ENCODE data around the gene OCEL1. TPM values are rescaled to one million over a fixed set of nuclear protein-coding genes. Genes with fewer than 3 reads are reported as not detected.

OCEL1 gene
- total RNA-seq, 1 experiment from 2014 or later: 8.7 TPM

- DNase-seq (ENCODE audit: low spot score): no peak
These were observed 16.6 kb upstream of the OCEL1 start for GRCh38 chr19:17209126-17210036.

GRCh38 chr19:17210296-17210695 lies 15.7 kb upstream of the OCEL1 start:
- DNase-seq (ENCODE audit: low spot score): no peak

GRCh38 chr19:17211547-17212446 lies 14.2 kb upstream of the OCEL1 start:
- no peak for DNase-seq (ENCODE audit: low spot score)

GRCh38 chr19:17213334-17213733 lies 12.7 kb upstream of the OCEL1 start:
- no peak for DNase-seq (ENCODE audit: low spot score)

DNA sequence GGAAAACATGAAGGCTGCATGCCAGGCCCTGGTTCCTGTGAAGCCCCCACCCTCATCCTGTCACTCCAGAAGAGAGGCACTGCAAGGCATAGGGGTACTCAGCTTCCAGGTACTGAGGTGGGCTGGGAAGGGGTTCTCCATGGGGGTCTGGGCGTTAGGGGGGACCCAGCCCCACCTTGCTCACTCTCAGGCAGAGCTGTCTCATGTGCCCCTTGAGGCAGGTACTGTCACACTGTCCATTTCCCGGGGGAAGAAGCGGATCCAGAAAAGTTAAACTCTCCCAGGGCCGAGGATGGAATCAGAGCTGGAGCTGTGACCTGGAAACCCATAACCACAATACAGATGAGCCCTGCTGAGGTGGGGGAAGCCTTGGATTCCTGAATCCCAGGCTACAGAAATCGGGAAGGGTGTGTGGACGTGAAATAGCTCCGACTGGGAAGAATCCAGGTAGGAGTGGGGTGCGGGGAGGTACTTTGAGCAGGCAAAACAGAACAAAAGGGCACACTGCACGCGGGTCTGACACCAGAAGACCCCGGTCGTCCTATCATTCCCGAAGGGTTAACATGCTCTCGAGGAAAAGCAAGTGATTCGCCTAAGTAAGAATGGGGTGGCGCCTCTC lies 11.4 kb upstream of the OCEL1 start:
- DNase-seq (ENCODE audit: low spot score): peak; percentile 21

GRCh38 chr19:17215127-17215971 lies 10.7 kb upstream of the OCEL1 start, which contains the start of gene USE1:
Gene USE1 (plus strand): TSS chr19:17215357. CDS start chr19:17215406, 49 bp downstream.
- DNase-seq (ENCODE audit: low spot score): peak; percentile 82

- no peak for DNase-seq (ENCODE audit: low spot score)
These were observed 9.9 kb upstream of the OCEL1 start for GRCh38 chr19:17216058-17216670.

- DNase-seq (ENCODE audit: low spot score): no peak
These were observed 6.7 kb upstream of the OCEL1 start for GRCh38 chr19:17219286-17219685.

DNA sequence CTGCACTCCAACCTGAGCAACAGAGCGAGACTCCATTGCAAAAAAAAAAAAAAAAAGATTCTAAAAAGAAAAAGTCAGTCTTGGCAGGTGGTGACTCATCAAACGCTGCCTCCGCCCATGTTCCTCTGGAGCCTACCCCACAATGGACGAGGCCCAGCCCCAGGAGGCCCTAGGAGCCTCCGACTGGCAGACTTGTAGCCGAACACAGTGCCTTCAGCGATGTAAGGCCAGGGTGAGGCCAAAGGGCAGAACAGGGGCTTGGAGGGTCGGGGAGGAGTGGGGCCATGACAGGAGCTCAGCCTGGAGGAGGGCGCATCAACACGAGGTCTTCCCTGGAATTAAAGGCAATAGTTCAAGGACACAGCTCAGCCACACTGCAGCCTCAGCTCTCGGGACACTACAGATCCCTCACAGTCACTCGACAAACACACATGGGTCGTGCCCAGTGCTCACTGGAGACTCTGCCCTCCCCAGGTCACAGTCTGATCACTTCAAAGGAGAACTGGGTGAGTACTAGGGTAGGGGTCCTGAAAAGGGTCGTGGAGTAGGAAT lies 5.7 kb upstream of the OCEL1 start:
- peak; percentile 43 for DNase-seq (ENCODE audit: low spot score)

DNA sequence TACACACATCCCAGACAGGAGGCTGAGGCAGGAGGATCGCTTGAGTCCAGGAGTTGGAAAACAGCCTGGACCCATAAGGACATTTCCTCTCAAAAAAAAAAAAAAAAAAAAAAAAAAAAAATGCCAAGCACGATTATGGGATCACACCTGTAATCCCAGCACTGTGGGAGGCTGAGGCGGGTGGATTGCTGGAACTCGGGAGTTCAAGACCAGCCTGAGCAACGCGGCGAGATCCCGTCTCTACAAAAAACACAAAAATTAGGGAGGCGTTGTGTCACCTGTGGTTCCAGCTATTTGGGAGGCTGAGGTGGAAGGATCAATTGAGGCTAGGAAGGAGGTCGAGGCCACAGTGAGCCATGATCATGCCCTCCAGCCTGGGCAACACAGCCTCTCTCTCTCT lies 973 bp upstream of the OCEL1 start:
- DNase-seq (ENCODE audit: low spot score): no peak

DNA sequence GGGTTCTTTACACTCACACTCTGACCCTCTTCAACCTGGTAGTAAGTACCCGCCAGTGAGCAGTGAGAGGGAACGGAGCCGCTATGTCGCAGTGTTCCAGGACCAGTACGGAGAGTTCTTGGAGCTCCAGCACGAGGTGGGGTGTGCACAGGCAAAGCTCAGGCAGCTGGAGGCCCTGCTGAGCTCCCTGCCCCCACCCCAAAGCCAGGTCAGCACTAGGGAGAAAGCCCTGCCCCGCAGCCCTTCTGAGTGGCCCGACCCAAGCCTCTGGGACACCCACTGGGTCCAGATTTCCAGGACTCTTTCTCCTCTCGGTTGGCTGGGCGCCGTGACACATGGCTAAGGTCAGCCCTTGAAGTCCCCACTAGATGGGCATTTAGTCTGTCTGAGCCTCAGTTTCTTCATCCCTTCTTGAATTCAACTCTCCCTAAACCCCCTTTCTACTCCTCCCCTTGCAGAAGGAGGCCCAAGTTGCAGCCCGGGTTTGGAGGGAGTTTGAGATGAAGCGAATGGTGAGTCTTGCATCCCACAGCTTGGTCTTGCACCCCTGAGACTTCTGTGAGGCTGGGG lies 1.9 kb downstream of the OCEL1 start:
- DNase-seq (ENCODE audit: low spot score): no peak

GRCh38 chr19:17229890-17230289 lies 3.9 kb downstream of the OCEL1 start:
- DNase-seq (ENCODE audit: low spot score): no peak

GRCh38 chr19:17232258-17232657 lies 6.2 kb downstream of the OCEL1 start:
- DNase-seq (ENCODE audit: low spot score): no peak

GRCh38 chr19:17234911-17235299 lies 8.9 kb downstream of the OCEL1 start:
- peak; percentile 71 for DNase-seq (ENCODE audit: low spot score)

DNA sequence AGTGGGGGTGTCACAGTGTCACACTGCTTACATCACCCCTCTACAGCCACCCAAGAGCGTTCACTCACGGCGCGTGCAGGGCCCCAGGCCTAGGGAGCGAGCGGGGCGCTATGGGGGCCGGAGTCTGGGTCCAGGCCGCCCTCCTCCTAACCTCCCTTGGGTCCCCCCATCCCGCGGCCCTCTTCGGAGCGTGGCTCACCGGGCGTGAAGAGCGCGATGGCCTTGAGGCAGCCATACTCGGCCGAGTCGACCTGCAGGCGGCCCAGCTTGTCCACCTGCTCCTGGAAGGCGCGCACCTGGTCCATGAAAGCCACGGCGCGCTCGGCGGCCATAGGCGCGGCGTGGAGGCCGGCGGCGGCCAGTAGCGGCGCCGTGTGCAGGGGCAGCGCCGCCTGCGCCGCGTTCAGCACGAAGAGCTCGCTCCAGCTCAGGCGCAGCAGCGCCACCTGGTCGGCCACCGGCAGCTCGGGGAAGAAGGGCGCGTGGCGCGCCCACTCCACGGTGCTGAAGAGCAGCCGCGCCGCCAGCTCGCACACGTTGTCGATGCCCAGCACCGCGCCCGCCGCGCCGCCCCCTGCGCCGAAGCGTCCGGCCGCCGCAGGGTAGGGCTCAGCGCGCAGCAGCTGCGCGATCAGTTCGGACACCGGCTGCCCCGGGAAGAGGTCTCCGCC lies 9.4 kb downstream of the OCEL1 start:
- peak; percentile 63 for DNase-seq (ENCODE audit: low spot score)

- DNase-seq (ENCODE audit: low spot score): peak; percentile 57
These were observed 10.1 kb downstream of the OCEL1 start for GRCh38 chr19:17235971-17236777.

GRCh38 chr19:17236811-17237543 lies 11.0 kb downstream of the OCEL1 start:
- DNase-seq (ENCODE audit: low spot score): no peak
